CD4-positive, alpha-beta T cell treated with Interferon alpha-2 for 1 hour (primary cell): ENCODE results near the gene CRYZL1.

ENCODE experiments used
- DNase-seq, 2 donors: peaks; one replicate each; pipeline ENCODE4 v3.0.0-alpha.2; 2020 to 2022

Gene CRYZL1

GRCh38 chr21:33558777-33559421 lies 82.6 kb downstream of the CRYZL1 start:
- DNase-seq: no peak

DNA sequence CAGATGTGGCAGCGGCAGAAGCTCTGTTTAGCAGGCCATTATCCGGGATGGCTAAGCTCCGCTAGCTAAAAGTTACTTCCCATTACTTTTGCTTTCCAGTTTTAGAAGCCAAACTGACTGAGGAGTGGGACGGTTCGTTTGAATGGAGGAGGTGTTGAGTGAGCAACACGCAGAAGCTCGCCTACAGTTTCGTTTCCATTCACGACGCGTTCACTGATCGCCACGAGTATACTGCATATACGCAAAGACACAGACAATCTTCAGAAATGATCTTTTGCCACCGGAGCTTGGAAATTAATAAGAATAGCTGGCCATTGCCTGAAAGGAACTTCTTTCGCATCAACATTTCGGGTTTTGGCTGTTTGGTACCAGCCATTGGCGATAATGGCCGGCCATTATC lies 84.1 kb downstream of the CRYZL1 start:
- DNase-seq: no peak

GRCh38 chr21:33554982-33555344 lies 86.6 kb downstream of the CRYZL1 start:
- no peak for DNase-seq

DNA sequence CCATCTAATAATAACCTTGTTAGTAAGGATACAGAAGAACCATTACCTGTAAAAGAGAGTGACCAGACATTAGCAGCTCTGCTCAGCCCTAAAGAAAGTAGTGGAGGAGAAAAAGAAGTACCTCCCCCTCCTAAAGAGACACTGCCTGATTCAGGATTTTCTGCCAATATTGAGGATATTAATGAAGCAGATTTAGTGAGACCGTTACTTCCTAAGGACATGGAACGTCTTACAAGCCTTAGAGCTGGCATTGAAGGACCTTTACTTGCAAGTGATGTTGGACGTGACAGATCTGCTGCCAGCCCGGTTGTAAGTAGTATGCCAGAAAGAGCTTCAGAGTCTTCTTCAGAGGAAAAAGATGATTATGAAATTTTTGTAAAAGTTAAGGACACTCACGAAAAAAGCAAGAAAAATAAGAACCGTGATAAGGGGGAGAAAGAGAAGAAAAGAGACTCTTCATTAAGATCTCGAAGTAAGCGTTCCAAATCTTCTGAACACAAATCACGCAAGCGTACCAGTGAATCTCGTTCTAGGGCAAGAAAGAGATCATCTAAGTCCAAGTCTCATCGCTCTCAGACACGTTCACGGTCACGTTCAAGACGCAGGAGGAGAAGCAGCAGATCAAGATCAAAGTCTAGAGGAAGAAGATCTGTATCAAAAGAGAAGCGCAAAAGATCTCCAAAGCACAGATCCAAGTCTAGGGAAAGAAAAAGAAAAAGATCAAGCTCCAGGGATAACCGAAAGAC lies 87.1 kb downstream of the CRYZL1 start:
- no peak for DNase-seq

- DNase-seq: no peak
These were observed 88.4 kb downstream of the CRYZL1 start for GRCh38 chr21:33552999-33553598.

DNA sequence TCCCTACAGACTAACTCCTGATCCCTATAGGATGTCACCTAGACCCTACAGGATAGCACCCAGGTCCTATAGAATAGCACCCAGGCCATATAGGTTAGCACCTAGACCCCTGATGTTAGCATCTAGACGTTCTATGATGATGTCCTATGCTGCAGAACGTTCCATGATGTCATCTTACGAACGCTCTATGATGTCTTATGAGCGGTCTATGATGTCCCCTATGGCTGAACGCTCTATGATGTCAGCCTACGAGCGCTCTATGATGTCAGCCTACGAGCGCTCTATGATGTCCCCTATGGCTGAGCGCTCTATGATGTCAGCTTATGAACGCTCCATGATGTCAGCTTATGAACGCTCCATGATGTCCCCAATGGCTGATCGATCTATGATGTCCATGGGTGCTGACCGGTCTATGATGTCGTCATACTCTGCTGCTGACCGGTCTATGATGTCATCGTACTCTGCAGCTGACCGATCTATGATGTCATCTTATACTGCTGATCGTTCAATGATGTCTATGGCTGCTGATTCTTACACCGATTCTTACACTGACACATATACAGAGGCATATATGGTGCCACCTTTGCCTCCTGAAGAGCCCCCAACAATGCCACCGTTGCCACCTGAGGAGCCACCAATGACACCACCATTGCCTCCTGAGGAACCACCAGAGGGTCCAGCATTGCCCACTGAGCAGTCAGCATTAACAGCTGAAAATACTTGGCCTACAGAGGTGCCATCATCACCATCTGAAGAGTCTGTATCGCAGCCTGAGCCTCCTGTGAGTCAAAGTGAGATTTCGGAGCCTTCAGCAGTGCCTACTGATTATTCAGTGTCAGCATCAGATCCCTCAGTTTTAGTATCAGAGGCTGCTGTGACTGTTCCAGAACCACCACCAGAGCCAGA lies 89.2 kb downstream of the CRYZL1 start:
- no peak for DNase-seq

DNA sequence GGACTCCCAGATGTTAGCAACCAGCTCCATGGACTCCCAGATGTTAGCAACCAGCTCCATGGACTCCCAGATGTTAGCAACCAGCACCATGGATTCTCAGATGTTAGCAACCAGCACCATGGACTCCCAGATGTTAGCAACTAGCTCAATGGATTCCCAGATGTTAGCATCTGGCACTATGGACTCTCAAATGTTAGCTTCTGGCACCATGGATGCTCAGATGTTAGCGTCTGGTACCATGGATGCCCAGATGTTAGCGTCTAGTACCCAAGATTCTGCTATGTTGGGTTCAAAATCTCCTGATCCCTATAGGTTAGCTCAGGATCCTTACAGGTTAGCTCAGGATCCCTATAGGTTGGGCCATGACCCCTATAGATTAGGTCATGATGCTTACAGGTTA lies 89.9 kb downstream of the CRYZL1 start:
- DNase-seq: no peak

DNA sequence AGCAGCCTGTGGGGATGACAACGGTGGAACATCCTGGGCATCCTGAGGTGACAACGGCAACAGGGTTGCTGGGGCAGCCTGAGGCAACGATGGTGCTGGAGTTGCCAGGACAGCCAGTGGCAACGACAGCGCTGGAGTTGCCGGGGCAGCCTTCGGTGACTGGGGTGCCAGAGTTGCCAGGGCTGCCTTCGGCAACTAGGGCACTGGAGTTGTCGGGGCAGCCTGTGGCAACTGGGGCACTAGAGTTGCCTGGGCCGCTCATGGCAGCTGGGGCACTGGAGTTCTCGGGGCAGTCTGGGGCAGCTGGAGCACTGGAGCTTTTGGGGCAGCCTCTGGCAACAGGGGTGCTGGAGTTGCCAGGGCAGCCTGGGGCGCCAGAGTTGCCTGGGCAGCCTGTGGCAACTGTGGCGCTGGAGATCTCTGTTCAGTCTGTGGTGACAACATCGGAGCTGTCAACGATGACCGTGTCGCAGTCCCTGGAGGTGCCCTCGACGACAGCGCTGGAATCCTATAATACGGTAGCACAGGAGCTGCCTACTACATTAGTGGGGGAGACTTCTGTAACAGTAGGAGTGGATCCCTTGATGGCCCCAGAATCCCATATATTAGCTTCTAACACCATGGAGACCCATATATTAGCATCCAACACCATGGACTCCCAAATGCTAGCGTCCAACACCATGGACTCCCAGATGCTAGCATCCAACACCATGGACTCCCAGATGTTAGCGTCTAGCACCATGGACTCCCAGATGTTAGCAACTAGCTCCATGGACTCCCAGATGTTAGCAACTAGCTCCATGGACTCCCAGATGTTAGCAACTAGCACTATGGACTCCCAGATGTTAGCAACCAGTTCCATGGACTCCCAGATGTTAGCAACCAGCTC lies 90.5 kb downstream of the CRYZL1 start:
- no peak for DNase-seq

- no peak for DNase-seq
These were observed 91.4 kb downstream of the CRYZL1 start for GRCh38 chr21:33549848-33550771.

DNA sequence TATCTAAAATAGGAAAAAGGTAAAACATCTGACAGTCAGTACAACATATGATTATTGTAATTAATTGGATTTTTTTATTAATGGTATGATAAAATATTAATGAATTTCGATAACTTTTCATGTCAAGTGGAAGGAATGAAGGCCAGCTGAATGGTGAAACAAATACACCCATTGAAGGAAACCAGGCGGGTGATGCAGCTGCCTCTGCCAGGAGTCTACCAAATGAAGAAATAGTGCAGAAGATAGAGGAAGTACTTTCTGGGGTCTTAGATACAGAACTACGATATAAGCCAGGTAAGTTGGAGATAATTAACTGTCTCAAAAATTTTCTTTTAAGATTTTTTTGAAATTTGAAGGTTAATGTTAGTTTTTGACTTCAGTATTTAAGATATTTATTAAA lies 95.5 kb downstream of the CRYZL1 start:
- DNase-seq: no peak

- no peak for DNase-seq
These were observed 96.9 kb downstream of the CRYZL1 start for GRCh38 chr21:33544451-33545195.

DNA sequence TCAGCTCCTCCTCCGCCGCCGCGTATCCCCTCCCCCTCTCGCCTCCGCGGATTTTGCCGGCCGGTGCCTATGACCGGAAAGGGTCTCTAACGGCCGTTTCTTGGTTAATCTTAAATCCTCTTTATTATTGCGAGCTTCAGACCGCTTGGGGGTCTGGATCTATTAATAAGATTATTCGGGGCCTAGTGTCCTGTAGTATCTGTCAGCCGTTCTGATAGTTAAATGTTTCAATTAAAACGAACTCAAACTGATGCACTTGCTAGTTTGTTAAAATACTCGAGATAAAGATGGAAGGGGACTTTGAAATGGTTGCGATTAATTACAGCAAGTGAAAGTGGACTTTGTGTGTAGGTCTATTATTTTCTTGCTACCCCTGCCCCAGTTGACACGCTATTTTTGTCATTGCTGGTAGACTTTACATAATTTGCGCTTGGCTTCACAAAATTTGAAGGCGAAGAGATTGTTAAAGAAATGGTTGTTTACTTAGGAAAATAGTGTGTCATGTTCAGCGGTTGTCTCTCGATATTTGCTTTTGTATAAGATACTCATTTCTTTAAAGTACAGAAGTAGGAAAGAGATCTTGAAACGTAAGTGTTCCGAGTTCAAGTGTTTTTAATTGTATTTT lies 97.9 kb downstream of the CRYZL1 start:
- DNase-seq: no peak

DNA sequence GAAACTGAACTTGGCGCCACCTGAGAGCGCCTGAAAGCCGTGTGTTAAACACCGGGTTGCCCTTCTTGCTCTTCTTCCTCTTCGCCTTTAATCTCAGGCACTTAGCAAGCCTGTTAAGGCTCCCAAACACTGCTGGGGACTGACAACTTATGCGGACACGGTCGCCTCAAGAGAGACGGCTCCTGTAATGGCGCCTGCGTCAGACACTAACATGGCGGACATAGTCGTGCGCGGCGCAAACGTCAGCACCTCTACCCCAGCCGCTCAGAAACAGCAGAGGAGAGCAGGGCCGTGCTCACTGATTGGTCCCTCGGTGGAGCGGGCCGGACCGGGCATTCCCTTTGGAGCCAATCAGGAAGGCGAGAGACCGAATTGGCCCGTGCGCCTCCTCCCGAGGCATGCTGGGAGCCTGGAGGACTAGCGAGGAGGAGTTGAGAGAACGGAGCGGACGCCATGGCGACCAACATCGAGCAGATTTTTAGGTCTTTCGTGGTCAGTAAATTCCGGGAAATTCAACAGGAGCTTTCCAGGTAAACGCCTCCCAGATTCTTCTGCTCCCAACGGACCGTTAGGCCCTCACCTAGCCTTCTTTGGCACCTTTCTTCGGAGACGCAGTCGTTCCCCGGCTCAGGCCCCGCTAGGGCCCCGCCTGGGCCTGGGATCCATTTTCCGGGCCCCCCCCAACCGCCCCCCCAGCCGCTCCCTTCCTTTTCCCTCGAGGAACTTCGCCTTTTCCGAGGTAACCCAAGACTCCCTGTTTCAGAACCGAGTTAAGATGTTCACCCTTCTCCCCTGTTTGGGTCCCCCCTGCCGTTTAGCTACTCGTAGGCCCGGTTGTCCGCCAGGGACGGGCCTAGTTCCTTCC lies 98.7 kb downstream of the CRYZL1 start, which contains the start of gene SON:
TSS of gene SON (plus strand) at position 399 of the 865 bp plus-strand sequence. CDS start at position 454, 55 bp downstream.
- DNase-seq: peak; percentile 98 to 99

DNA sequence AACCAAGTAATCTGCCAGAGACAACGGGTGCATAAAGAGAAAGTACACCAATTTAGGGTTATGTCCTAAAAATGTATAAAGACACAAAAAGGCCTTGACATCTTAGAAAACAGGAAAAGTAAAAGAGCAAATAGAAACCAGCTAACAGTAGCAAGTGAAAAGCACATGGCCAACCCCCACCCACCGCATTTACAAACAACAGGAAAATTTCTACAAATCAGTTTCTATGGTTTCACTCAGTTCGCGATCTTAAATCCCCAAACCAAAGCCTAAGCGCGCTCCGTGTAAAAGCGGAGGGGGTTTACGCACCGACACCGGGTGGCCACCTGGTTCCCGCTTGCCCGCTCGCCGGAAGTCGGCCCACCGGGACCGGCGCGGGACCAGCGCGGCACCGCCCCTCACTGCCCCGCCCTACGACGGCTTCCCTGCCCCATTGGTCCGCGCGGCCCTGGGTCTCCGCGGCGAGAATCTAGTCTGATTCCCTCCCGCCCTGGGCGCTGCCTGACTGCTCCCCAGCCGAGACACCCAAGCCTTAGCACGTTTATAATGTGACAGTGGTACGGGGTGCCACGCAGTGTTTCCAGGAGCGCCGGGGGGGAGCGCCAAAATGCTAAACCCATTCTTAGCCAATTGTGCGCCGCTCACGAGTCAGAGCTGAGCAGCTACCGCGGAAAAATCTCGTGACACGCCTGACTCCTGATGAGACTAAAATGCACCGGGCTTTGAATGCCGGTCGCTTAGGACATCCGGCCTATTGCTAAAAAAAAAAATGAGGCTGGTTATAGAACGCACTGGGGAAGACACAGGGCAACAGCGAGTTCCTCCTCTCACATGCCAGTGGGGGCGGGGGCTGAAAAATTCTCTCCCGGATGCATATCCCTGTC lies 99.5 kb downstream of the CRYZL1 start, which contains the start of gene GART:
TSS of gene GART (minus strand) at position 362 of the 884 bp plus-strand sequence. CDS start 2,802 bp downstream, outside the sequence.
- peak; percentile 77 to 88 for DNase-seq

DNA sequence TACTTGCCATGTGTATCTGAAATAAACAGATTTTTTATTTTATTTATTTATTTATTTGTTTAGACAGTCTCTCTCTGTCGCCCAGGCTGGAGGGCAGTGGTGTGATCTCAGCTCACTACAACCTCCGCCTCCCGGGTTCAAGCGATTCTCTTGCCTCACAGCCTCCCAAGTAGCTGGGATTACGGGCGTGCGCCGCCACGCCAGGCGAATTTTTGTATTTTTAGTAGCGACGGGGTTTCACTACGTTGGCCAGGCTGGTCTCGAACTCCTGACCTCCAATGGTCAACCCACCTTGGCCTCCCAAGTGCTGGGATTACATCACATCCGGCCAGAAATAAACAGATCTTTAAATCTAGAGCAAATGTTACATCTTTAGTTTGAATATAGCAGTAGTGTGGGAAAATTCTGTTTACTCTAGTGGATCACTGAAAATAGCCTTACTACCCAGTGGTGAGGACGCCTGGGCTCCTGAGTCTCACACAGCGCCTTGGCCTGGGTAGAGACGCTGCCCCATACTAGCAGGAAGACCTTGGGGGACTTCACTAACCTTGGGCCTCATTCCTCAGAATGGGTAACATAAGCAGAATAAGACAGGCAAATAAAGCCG lies 100.3 kb downstream of the CRYZL1 start:
- DNase-seq: no peak

GRCh38 chr21:33540711-33541104 lies 100.8 kb downstream of the CRYZL1 start:
- no peak for DNase-seq

DNA sequence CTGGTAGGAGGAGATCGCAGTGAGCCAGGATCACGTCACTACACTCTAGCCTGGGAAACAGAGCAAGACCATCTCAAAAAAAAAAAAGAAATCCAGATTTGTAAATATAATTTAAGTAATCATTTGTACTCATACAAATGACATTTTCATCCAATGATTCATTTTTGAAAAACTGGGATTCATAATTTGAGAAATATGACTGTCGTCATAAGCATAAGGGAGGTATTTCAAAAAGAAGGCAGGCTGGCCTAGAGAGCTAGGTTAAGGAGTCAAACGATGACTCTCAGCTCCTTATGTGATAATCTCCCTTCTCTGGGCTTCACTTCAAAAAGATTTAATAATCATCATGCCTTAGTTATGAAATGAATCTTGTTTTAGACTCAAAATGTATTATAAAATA lies 101.9 kb downstream of the CRYZL1 start:
- no peak for DNase-seq
